WTC11 (cell line): Measurements from ENCODE around the gene ZNF273. TPM values are rescaled to one million over a fixed set of nuclear protein-coding genes. Genes with fewer than 3 reads are reported as not detected.

Experiments
- ATAC-seq: fragments of 200-7000 bp; cut with Tn5 transposase; 2 replicates; pipeline ENCODE4 v1.10.0; 2021; ENCODE audit warnings: mild to moderate bottlenecking, moderate library complexity
- CTCF ChIA-PET: fragments of 300-600 bp; sonication (Branson Sonifier 250); formaldehyde crosslinking; loops from one replicate; lab custom pipeline; 2021; ENCODE audit warnings: antibody characterized with exemption; lab: Charles Lee
- POLR2A ChIA-PET: fragments of 350-600 bp; sonication (Branson Sonifier 250); formaldehyde crosslinking; loops from one replicate; lab custom pipeline; 2021; ENCODE audit warnings: antibody characterized with exemption; lab: Charles Lee
- DNase-seq: peaks from one replicate; pipeline ENCODE4 v3.0.0; 2021; ENCODE audit warnings: low spot score
- H3K27ac Mint-ChIP-seq: 2 replicates; pipeline ENCODE4 v1.8.0; 2021; ENCODE audit warnings: mixed read lengths
- H3K27me3 Mint-ChIP-seq: 2 replicates; pipeline ENCODE4 v1.8.0; 2021; ENCODE audit warnings: low read depth, mild to moderate bottlenecking, moderate library complexity, mixed read lengths
- H3K36me3 Mint-ChIP-seq: 2 replicates; pipeline ENCODE4 v1.8.0; 2021; ENCODE audit warnings: mixed read lengths
- H3K4me1 Mint-ChIP-seq: 2 replicates; pipeline ENCODE4 v1.8.0; 2022; ENCODE audit warnings: mixed read lengths
- H3K4me3 Mint-ChIP-seq: 2 replicates; pipeline ENCODE4 v1.8.0; 2021; ENCODE audit warnings: mild to moderate bottlenecking, moderate library complexity, mixed read lengths
- H3K9me3 Mint-ChIP-seq: 2 replicates; pipeline ENCODE4 v1.8.0; 2021; ENCODE audit warnings: mixed read lengths
- ATF1 ChIP-seq: sonication (generic); formaldehyde crosslinking; IDR thresholded peaks from 2 replicates; pipeline ENCODE4 v1.8.1; 2023; ENCODE audit warnings: mild to moderate bottlenecking, moderate library complexity, missing genetic modification reagents
- E2F1 ChIP-seq: sonication (generic); formaldehyde crosslinking; IDR thresholded peaks from 2 replicates; pipeline ENCODE4 v1.8.0; 2022; ENCODE audit warnings: mild to moderate bottlenecking, missing genetic modification reagents
- E2F4 ChIP-seq: sonication (generic); formaldehyde crosslinking; IDR thresholded peaks from 2 replicates; pipeline ENCODE4 v1.8.1; 2022; ENCODE audit warnings: low read depth, mild to moderate bottlenecking, moderate library complexity, missing genetic modification reagents, borderline replicate concordance
- E2F5 ChIP-seq: sonication (generic); formaldehyde crosslinking; IDR thresholded peaks from 2 replicates; pipeline ENCODE4 v1.8.1; 2022; ENCODE audit warnings: mild to moderate bottlenecking, moderate library complexity, missing genetic modification reagents
- EMX1 ChIP-seq: fragments of 250-450 bp; sonication (Bioruptor Pico); IDR thresholded peaks from 2 replicates; pipeline ENCODE4 v1.8.0; 2021; ENCODE audit warnings: mild to moderate bottlenecking
- ETV6 ChIP-seq: sonication (generic); formaldehyde crosslinking; IDR thresholded peaks from 2 replicates; pipeline ENCODE4 v1.8.1; 2022; ENCODE audit warnings: mild to moderate bottlenecking, missing genetic modification reagents
- GTF2I ChIP-seq: fragments of 250-450 bp; sonication (Bioruptor Pico); conservative IDR thresholded peaks from 2 replicates; pipeline ENCODE4 v1.4.0; 2021; ENCODE audit warnings: mild to moderate bottlenecking
- KAT7 ChIP-seq: sonication (generic); formaldehyde crosslinking; IDR thresholded peaks from 2 replicates; pipeline ENCODE4 v1.8.1; 2023; ENCODE audit warnings: missing genetic modification reagents, mild to moderate bottlenecking, borderline replicate concordance
- MAX ChIP-seq: sonication (generic); formaldehyde crosslinking; IDR thresholded peaks from 2 replicates; pipeline ENCODE4 v1.8.0; 2022; ENCODE audit warnings: mild to moderate bottlenecking, missing genetic modification reagents
- NFATC4 ChIP-seq: fragments of 250-450 bp; sonication (Bioruptor Pico); IDR thresholded peaks from 2 replicates; pipeline ENCODE4 v1.9.0; 2021; ENCODE audit warnings: mild to moderate bottlenecking
- NR1H2 ChIP-seq: sonication (generic); formaldehyde crosslinking; IDR thresholded peaks from 2 replicates; pipeline ENCODE4 v1.9.0; 2021; ENCODE audit warnings: mild to moderate bottlenecking, moderate library complexity, missing genetic modification reagents
- NR3C1 ChIP-seq: sonication (generic); formaldehyde crosslinking; conservative IDR thresholded peaks from 2 replicates; pipeline ENCODE4 v1.8.1; 2023; ENCODE audit warnings: low read depth, mild to moderate bottlenecking, missing genetic modification reagents
- PRDM15 ChIP-seq: sonication (generic); formaldehyde crosslinking; IDR thresholded peaks from 2 replicates; pipeline ENCODE4 v1.8.0; 2022; ENCODE audit warnings: missing genetic modification reagents
- PREB ChIP-seq: sonication (generic); formaldehyde crosslinking; IDR thresholded peaks from 2 replicates; pipeline ENCODE4 v1.8.1; 2022; ENCODE audit warnings: mild to moderate bottlenecking, missing genetic modification reagents, moderate library complexity, borderline replicate concordance
- PRRX2 ChIP-seq: fragments of 250-450 bp; sonication (Bioruptor Pico); IDR thresholded peaks from 2 replicates; pipeline ENCODE4 v1.8.0; 2021; ENCODE audit warnings: mild to moderate bottlenecking
- RELA ChIP-seq: sonication (generic); formaldehyde crosslinking; IDR thresholded peaks from 2 replicates; pipeline ENCODE4 v1.8.1; 2022; ENCODE audit warnings: missing genetic modification reagents, mild to moderate bottlenecking, borderline replicate concordance
- SOX15 ChIP-seq: fragments of 250-450 bp; sonication (Bioruptor Pico); IDR thresholded peaks from 2 replicates; pipeline ENCODE4 v1.9.0; 2021; ENCODE audit warnings: mild to moderate bottlenecking
- SP1 ChIP-seq: sonication (generic); formaldehyde crosslinking; conservative IDR thresholded peaks from 2 replicates; pipeline ENCODE4 v1.8.1; 2022; ENCODE audit warnings: missing genetic modification reagents
- USF2 ChIP-seq: sonication (generic); formaldehyde crosslinking; IDR thresholded peaks from 2 replicates; pipeline ENCODE4 v1.8.1; 2023; ENCODE audit warnings: mild to moderate bottlenecking, missing genetic modification reagents, moderate library complexity
- ZMAT4 ChIP-seq: fragments of 250-450 bp; sonication (Bioruptor Pico); IDR thresholded peaks from 2 replicates; pipeline ENCODE4 v1.9.0; 2021; ENCODE audit warnings: mild to moderate bottlenecking
- ZNF121 ChIP-seq: sonication (generic); formaldehyde crosslinking; IDR thresholded peaks from 2 replicates; pipeline ENCODE4 v1.8.0; 2023; ENCODE audit warnings: missing genetic modification reagents
- ZNF138 ChIP-seq: sonication (generic); formaldehyde crosslinking; conservative IDR thresholded peaks from 2 replicates; pipeline ENCODE4 v1.8.1; 2022; ENCODE audit warnings: mild to moderate bottlenecking, moderate library complexity, missing genetic modification reagents
- ZNF263 ChIP-seq: sonication (generic); formaldehyde crosslinking; IDR thresholded peaks from 2 replicates; pipeline ENCODE4 v1.8.1; 2022; ENCODE audit warnings: low read depth, mild to moderate bottlenecking, moderate library complexity, missing genetic modification reagents
- ZNF396 ChIP-seq: fragments of 250-450 bp; sonication (Bioruptor Pico); IDR thresholded peaks from 2 replicates; pipeline ENCODE4 v1.8.0; 2021; ENCODE audit warnings: mild to moderate bottlenecking, moderate library complexity, borderline replicate concordance
- ZNF423 ChIP-seq: fragments of 250-450 bp; sonication (Bioruptor Pico); IDR thresholded peaks from 2 replicates; pipeline ENCODE4 v2.1.2; 2022; ENCODE audit warnings: mild to moderate bottlenecking, moderate library complexity
- ZNF671 ChIP-seq: fragments of 250-450 bp; sonication (Bioruptor Pico); IDR thresholded peaks from 2 replicates; pipeline ENCODE4 v1.8.0; 2021; ENCODE audit warnings: mild to moderate bottlenecking
- ZSCAN18 ChIP-seq: fragments of 250-450 bp; sonication (Bioruptor Pico); IDR thresholded peaks from 2 replicates; pipeline ENCODE4 v2.1.2; 2022; ENCODE audit warnings: mild to moderate bottlenecking, moderate library complexity
- total RNA-seq: library from RNA; stranded (reverse); gene quantifications from 3 replicates; pipeline ENCODE4 v1.2.3, GENCODE V29; 2021

The ZNF273 gene
- total RNA-seq, 1 experiment from 2014 or later, result 12.1 TPM

- peaks cover 26% of the 10 kb centered on the region for H3K36me3 Mint-ChIP-seq
- ATAC-seq (no peak), DNase-seq (no peak)
- ChIA-PET CTCF (no interaction called here), POLR2A (no interaction called here)
- TF ChIP-seq ETV6 (CRISPR knock-in tag), result no peak
- no peak for TF ChIP-seq PREB
- no peak for TF ChIP-seq MAX (CRISPR knock-in tag)
- no peak for TF ChIP-seq ZNF671 (CRISPR knock-in tag)
- TF ChIP-seq ZNF138, result no peak
- no peak for TF ChIP-seq NFATC4 (CRISPR knock-in tag)
- no peak for TF ChIP-seq SP1
- TF ChIP-seq ZSCAN18 (CRISPR knock-in tag), result no peak
- TF ChIP-seq EMX1 (CRISPR knock-in tag), result no peak
- no peak for TF ChIP-seq ATF1
- no peak for TF ChIP-seq ZMAT4
- TF ChIP-seq E2F1 (CRISPR knock-in tag), result no peak
- no peak for TF ChIP-seq KAT7 (CRISPR knock-in tag)
- TF ChIP-seq SOX15 (CRISPR knock-in tag), result no peak
- no peak for TF ChIP-seq NR3C1 (CRISPR knock-in tag)
- TF ChIP-seq PRRX2 (CRISPR knock-in tag), result no peak
- no peak for TF ChIP-seq ZNF396 (CRISPR knock-in tag)
- TF ChIP-seq USF2 (CRISPR knock-in tag), result no peak
- TF ChIP-seq E2F5, result no peak
- no peak for TF ChIP-seq ZNF263 (CRISPR knock-in tag)
- H3K4me3 Mint-ChIP-seq, result no peak overlapping the region
- peaks cover 2% of the 10 kb centered on the region; the same call in 1 of the 2 replicates for H3K4me1 Mint-ChIP-seq
- no peak overlapping the region for H3K27ac Mint-ChIP-seq
- H3K27me3 Mint-ChIP-seq, result peaks cover 46% of the 10 kb centered on the region
- H3K9me3 Mint-ChIP-seq, result peaks cover 35% of the 10 kb centered on the region
These were observed 27.8 kb upstream of the ZNF273 start for GRCh38 chr7:64875258-64875657.

- Mint-ChIP-seq H3K27ac (no peak overlapping the region), H3K4me3 (no peak overlapping the region), H3K4me1 (peaks cover 2% of the 10 kb centered on the region; the same call in 1 of the 2 replicates), H3K36me3 (peaks cover 22% of the 10 kb centered on the region), H3K27me3 (peaks cover 43% of the 10 kb centered on the region), H3K9me3 (peaks cover 33% of the 10 kb centered on the region)
- ATAC-seq (no peak), DNase-seq (no peak)
- TF ChIP-seq RELA (no peak), E2F4 (CRISPR knock-in tag) (no peak), NR1H2 (CRISPR knock-in tag) (no peak), ZNF121 (CRISPR knock-in tag) (no peak), GTF2I (CRISPR knock-in tag) (no peak), PRDM15 (no peak), PRRX2 (CRISPR knock-in tag) (no peak), ZNF423 (CRISPR knock-in tag) (no peak)
- ChIA-PET CTCF (no interaction called here), POLR2A (no interaction called here)
These were observed 27.2 kb upstream of the ZNF273 start for GRCh38 chr7:64875658-64876406.
